CD4-positive, alpha-beta T cell treated with Interferon alpha-2 for 1 hour (primary cell): ENCODE results near the gene PRKD1.

Source experiments
- DNase-seq, 2 donors: peaks; one replicate each; pipeline ENCODE4 v3.0.0-alpha.2; 2020 to 2022

Gene PRKD1

DNA sequence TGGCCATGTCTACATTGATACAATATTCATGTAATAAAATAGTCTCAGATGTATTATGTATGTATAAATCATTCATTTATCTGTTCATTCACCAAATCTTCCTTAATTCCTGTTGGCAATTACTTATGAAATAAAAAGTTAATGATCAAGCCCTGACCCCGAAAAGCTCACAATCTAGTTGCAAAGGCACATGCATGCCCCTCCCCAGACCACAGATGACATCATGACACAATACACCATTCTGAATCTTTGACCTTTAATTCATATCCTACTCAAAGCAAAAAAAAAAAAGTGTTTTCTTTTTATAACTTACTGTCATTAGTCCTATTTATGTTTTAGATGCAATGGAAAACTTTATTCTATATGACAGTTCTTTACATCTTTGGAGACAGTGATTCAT is 346.9 kb downstream of the PRKD1 start:
- DNase-seq, result no peak

DNA sequence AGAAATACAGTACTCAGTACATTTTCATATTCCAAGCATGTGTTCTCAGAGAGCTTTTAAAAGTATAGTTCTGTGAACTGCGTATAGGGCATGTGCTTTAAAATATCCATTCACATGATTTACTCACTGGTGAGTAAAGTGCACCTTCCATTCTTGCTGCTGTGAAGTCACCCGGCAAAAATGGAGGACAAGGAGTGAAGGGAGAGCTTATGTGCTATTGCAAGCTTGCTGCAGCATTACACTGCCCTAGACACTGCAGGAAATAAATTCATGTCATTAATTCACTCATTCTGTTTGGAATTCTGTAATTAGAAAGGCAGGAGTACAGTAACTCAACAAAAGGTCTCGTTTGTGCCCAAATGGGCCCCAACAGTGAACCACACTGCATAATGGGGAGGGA is 347.8 kb downstream of the PRKD1 start:
- no peak for DNase-seq

DNA sequence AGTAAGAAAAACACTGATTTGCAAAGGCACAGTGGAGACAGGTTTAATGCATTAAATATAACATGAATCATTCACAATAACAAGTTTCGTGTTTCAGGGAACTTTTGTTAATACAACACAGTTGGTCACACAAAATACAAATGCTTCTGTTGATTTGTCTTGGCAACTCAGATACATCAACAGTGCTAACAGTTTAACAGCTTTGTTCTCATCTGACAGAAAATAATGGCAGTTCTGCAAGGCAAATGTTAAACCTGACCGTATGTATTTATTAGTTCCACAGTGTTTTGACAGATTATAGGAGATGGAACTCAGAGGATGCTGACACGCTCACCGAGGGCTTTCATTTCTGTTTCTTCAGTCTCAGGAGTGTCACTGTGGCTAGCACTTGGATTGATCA is 350.7 kb downstream of the PRKD1 start:
- no peak for DNase-seq

DNA sequence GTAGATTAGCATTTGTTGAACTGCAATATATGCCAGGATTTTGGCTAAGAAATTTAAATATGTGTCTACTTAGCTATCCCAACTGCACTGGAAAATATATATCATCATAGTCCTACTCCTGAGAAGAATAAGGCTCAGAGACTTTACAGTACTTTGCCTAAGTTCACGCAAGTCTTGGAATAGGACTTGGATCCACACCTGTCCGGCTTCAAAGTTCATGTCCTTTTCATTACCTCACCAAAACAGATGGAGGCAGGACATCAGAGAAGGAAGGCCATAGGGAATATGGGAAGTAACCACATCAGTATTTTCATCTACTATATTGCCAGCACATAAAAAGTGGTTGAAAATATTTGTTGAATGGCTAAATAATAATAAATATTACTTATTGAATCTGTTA is 358.5 kb downstream of the PRKD1 start:
- no peak for DNase-seq

DNA sequence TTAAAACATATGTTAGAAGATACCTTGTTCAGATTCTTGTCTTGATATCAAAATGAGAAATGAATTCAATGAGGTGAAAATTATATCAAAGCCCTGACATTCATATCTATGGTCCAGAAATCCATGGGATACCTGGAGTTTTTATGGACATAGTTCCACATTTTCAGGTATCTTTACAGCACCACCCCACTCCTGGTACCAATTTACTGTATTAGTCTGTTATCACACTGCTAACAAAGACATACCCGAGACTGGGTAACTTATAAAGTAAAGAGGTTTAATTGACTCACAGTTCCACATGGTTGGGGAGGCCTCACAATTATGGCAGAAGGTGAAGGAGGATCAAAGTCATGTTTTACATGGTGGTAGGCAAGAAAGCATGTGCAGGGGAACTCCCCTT is 361.5 kb downstream of the PRKD1 start:
- no peak for DNase-seq

DNA sequence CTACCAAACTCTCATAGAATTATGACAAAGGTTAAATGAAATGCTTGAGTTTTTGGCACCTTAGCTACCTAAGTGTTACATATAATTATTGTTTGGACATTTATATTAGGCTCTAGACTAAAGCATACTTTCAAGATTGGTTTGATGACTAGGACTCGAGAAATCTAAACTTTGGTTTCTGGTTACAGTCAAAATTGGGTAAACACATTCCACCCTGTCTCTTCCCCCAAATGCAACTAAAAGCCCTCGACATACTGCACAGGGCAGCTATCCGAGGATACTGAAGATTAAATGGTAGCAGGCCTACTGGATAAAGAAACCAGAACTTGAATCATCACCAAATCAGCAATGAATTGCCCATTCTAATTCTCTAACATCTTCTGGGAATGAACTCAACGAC is 369.1 kb downstream of the PRKD1 start:
- no peak for DNase-seq

DNA sequence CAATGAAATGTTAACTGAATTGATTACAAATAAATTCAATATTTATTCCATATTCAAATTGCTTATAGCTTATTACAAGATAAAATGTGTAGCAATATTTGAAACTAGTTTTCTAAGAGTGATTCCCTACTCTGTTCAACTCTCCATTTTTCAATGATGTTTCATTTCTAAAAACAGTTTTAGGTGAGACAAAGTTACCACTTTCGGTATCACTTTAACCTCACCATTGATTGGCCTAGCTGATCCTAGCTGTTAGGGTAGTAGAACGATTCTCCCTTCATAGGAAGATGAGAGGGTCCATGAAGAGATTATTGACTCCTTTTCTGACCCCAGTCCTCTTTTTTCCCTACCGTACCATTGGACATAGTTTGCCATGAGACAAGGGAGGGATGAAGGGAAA is 373.3 kb downstream of the PRKD1 start:
- DNase-seq, result no peak

DNA sequence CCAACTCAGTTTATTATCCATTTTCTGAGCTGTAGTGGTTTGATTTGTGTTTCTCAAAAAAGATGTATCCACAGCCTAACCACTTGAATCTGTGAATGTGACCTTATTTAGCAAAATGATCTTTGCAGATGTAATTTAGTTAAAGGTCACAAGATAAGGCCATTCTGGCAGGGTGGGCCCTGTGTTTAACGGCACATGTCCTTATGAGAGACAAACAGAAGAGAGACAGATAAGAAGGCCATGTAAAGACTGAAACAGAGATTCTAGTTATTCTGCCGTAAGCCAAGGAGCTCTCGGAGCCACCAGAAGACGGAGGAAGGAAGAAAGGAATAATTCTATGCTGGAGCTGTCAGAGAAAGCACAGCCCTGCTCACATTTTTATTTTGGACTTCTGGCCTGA is 374.2 kb downstream of the PRKD1 start:
- DNase-seq, result no peak

DNA sequence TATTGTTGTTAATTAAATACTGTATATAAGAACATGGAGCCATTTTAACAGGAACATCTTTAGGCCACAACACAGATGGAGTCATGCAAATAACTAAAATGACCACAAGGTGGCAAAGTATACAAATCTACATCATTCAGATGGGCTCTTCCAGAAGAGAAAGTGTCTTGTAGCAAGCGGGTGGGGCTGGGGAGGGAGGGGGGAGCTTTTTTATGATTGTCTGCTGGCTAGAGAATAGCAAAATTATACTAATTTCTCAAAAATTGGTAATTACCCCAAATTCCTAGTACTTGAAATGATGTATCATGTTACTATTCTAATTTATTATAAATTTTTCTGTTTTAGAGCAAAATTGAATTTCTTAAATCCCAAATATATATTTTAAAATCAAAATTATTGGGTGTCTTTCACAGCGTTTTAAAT is 378.7 kb downstream of the PRKD1 start:
- DNase-seq, result no peak

DNA sequence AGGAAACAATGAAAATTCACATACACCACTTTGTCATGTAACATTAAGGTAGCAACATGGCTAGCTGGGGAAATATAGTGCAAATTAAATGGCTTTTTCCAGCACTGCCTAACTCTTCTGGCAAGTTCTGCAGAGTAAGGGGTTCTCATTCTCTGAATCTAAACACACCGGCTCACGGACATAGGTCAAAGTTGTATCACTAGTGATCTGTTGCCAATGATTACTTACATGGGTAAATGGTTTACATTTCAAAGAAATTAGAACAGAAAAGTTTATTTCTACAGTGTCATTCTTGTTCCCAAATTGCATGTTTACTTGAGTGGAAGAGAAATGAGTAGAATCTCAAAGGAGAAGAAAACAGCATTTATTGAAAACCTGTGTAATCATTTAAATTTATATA is 381.9 kb downstream of the PRKD1 start:
- no peak for DNase-seq

DNA sequence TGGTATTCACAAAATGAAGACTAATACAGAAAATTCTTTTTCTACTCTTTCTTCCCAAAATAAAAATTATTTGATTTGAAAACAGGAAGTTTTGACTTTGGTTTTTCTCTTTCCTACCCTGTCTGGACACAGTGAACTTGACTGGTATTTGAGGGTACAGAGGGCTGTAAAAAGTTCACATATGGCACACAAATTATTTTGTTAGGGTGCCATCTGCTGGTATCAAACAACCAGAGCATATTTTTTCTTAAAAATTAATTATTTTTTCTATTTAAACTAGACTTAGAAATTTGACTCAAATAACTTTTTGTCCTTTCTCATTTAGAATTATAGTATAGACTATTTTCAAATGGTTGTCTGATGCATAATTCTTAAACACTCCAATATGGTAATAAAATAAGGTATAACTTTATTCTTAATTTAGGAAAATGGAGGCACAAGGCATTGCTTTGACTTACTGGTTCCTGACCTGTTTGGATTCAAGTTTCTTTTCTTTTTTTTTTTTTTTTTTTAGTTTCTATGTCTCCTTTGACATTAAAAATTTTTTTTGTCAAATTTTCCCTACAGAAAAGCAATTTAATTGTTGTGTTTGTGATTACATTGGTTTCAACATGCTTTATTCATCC is 390.6 kb downstream of the PRKD1 start:
- no peak for DNase-seq

DNA sequence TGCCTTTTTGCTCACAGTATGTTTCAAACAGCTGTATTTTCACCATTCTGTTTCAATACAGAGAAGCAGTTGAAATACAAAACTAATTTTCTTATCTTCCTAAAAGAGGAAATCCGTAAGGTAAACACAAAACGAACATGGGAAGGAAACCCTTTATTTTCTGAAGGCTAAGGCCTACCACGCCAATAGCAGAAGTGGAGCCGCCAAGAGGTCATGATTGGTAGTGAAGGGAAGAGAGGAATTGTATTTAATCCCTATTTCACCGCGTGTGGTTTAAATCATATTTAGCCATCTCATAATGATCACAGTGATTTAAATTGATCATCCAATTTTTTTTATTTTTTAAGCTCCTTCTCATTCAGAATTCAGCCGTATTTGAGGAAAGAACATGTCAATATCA is 398.2 kb downstream of the PRKD1 start:
- no peak for DNase-seq

DNA sequence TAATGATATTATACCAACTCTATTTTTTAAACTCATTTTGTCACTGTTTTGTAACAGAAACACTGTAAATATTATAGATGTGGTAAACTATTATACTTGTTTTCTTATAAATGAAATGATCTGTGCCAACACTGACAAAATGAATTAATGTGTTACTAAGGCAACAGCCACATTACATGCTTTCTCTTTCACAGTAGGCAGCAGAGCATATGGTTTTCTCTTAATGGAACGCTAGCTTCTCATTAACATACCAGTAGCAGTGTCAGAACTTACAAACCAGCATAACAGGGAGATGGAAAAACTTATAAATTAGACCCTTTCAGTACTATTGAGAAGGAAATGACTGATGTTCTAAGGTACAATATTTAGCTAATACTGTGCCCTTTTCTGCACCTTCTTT is 398.8 kb downstream of the PRKD1 start:
- no peak for DNase-seq

DNA sequence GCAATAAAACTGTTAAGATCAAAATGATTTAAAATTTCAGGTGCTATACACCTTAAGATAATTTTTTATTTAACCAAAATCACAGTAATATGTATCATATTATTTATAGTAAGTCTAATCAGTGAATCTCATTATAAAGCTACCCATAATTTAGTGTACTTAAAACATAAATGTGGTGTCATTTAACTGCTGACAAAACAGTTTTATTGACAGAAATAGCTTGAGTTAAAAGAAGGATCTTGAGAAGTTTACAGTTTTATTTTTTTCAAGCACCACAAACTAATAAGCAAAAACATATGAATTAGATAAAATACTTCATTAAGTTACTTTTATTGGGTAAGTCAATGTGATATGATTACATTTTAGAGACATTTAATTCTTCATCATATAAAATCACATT is 400.4 kb downstream of the PRKD1 start:
- DNase-seq, result no peak
